NCI-H2107 treated with DMSO at 0.1 percent for 48 hours (cell line): ENCODE data around the gene SRP54.
"Not testable (repeated sequence)": the region's sequence is repeated elsewhere in the genome, so short reads cannot be mapped to it uniquely, and the experiment has no call there.

Source experiments
- DNase-seq: peaks from one replicate; lab custom pipeline; 2025; ENCODE audit not compliant: unreplicated experiment; lab: John Stamatoyannopoulos, UW

Gene SRP54

GRCh38 chr14:34983148-34983760 is 462 bp downstream of the SRP54 start:
- no peak for DNase-seq

- no peak for DNase-seq
Observed at GRCh38 chr14:34983786-34984185, 994 bp downstream of the SRP54 start.

- DNase-seq = no peak
Observed at GRCh38 chr14:34985740-34986139, 2.9 kb downstream of the SRP54 start.

GRCh38 chr14:34987180-34987579 is 4.4 kb downstream of the SRP54 start:
- DNase-seq = no peak

- no peak for DNase-seq
Observed at GRCh38 chr14:34989762-34990161, 7.0 kb downstream of the SRP54 start.

- DNase-seq = no peak
Observed at GRCh38 chr14:34993426-34993825, 10.6 kb downstream of the SRP54 start.

- DNase-seq = no peak
Observed at GRCh38 chr14:34994668-34995067, 11.9 kb downstream of the SRP54 start.

GRCh38 chr14:34997762-34998161 is 15.0 kb downstream of the SRP54 start:
- no peak for DNase-seq

- no peak for DNase-seq
Observed at GRCh38 chr14:34999500-34999899, 16.7 kb downstream of the SRP54 start.

GRCh38 chr14:35001621-35002020 is 18.8 kb downstream of the SRP54 start:
- DNase-seq = no peak

GRCh38 chr14:35004839-35005238 is 22.0 kb downstream of the SRP54 start:
- no peak for DNase-seq

- no peak for DNase-seq
Observed at GRCh38 chr14:35016568-35016967, 33.8 kb downstream of the SRP54 start.

- DNase-seq = no peak
Observed at GRCh38 chr14:35020713-35021112, 37.9 kb downstream of the SRP54 start.

- DNase-seq = no peak
Observed at GRCh38 chr14:35028435-35028834, 45.6 kb downstream of the SRP54 start.

- DNase-seq = no peak
Observed at GRCh38 chr14:35032562-35032961, 49.8 kb downstream of the SRP54 start.

GRCh38 chr14:35034440-35034833 is 51.6 kb downstream of the SRP54 start:
- no peak for DNase-seq

- not testable (repeated sequence) for DNase-seq
Observed at GRCh38 chr14:35034944-35035554, 52.3 kb downstream of the SRP54 start.

GRCh38 chr14:35038312-35038711 is 55.5 kb downstream of the SRP54 start:
- DNase-seq = not testable (repeated sequence)

- DNase-seq = no peak
Observed at GRCh38 chr14:35042632-35043031, 59.8 kb downstream of the SRP54 start.

GRCh38 chr14:35043046-35043445 is 60.3 kb downstream of the SRP54 start:
- DNase-seq = no peak

GRCh38 chr14:35044939-35045797 is 62.4 kb downstream of the SRP54 start:
- no peak for DNase-seq

GRCh38 chr14:35045798-35046047 is 62.9 kb downstream of the SRP54 start:
- no peak for DNase-seq
